GM18498 (cell line): Measurements from ENCODE around the gene ANKRD33.

Source experiments
- ATAC-seq: cut with Tn5 transposase; IDR thresholded peaks from one replicate; pipeline ENCODE4 v1.9.1; 2021; ENCODE audit warnings: mild to moderate bottlenecking, moderate library complexity; ENCODE audit not compliant: unreplicated experiment

Gene ANKRD33

GRCh38 chr12:51887476-51888315 is at the start of gene ANKRD33:
Gene ANKRD33 (plus strand): TSS chr12:51888103. CDS start chr12:51888187, 84 bp downstream.
- ATAC-seq: no peak

- no peak for ATAC-seq
These were observed 49.1 kb upstream of the ANKRD33 start for GRCh38 chr12:51838762-51839161.

- no peak for ATAC-seq
These were observed 48.5 kb upstream of the ANKRD33 start for GRCh38 chr12:51839310-51839947.

GRCh38 chr12:51840966-51841365 is 46.9 kb upstream of the ANKRD33 start:
- no peak for ATAC-seq

- no peak for ATAC-seq
These were observed 46.2 kb upstream of the ANKRD33 start for GRCh38 chr12:51841727-51842126.

GRCh38 chr12:51844854-51845253 is 43.0 kb upstream of the ANKRD33 start:
- ATAC-seq: no peak

- no peak for ATAC-seq
These were observed 42.4 kb upstream of the ANKRD33 start for GRCh38 chr12:51845482-51845881.

GRCh38 chr12:51846271-51846691 is 41.6 kb upstream of the ANKRD33 start:
- no peak for ATAC-seq

GRCh38 chr12:51846911-51847642 is 40.8 kb upstream of the ANKRD33 start:
- no peak for ATAC-seq

- no peak for ATAC-seq
These were observed 40.1 kb upstream of the ANKRD33 start for GRCh38 chr12:51847643-51848325.

- no peak for ATAC-seq
These were observed 39.6 kb upstream of the ANKRD33 start, which contains the start of gene FIGNL2 for GRCh38 chr12:51848326-51848727. Gene FIGNL2 (minus strand): TSS chr12:51848718. CDS start chr12:51822413, 26,305 bp downstream.

- no peak for ATAC-seq
These were observed 38.8 kb upstream of the ANKRD33 start for GRCh38 chr12:51848841-51849735.

GRCh38 chr12:51850081-51850964 is 37.6 kb upstream of the ANKRD33 start:
- ATAC-seq: no peak

- ATAC-seq: no peak
These were observed 37.0 kb upstream of the ANKRD33 start for GRCh38 chr12:51850965-51851299.

GRCh38 chr12:51851413-51852124 is 36.3 kb upstream of the ANKRD33 start:
- ATAC-seq: no peak

GRCh38 chr12:51852404-51853137 is 35.3 kb upstream of the ANKRD33 start:
- no peak for ATAC-seq

GRCh38 chr12:51855586-51856428 is 32.1 kb upstream of the ANKRD33 start:
- no peak for ATAC-seq
